PFSK-1 (cell line): ENCODE results near the gene PUDP.

Experiments used
- POLR2AphosphoS5 ChIP-seq: IDR thresholded peaks from 2 replicates; pipeline ENCODE4 v1.6.1; 2012; ENCODE audit warnings: low read depth, mild to moderate bottlenecking, control low read depth, low read length, moderate library complexity
- TAF1 ChIP-seq: IDR thresholded peaks from 2 replicates; pipeline ENCODE4 v1.6.1; 2012; ENCODE audit warnings: low read length, control low read depth, borderline replicate concordance; ENCODE audit not compliant: insufficient read depth

DNA sequence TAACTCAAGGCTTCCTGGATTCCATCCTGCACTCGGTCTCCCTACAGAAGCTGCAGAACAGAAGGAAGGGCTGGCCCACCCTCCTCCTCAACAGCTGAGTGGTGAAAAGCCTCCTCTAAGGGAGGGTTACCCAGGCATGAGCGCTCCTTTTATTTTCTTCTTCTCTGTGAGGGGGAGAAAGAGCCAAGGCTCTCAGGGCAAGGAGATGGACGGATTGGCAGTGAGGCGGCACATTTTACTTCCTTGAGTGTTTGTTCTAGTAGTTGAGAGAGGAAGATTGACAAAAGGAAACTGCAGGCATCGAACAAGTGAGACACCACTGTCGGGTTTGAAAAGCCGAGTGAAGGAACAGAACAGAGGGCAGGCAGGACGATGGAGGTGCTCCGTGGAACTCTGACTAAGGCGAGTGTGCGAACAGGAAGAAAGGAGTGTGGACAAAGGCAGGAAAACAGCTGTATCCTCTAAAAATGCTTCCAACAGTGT is 38.9 kb downstream of the PUDP start:
- TF ChIP-seq TAF1 (no peak), POLR2AphosphoS5 (no peak)
